Measurements from ENCODE around the gene MRPS18A.

DNA sequence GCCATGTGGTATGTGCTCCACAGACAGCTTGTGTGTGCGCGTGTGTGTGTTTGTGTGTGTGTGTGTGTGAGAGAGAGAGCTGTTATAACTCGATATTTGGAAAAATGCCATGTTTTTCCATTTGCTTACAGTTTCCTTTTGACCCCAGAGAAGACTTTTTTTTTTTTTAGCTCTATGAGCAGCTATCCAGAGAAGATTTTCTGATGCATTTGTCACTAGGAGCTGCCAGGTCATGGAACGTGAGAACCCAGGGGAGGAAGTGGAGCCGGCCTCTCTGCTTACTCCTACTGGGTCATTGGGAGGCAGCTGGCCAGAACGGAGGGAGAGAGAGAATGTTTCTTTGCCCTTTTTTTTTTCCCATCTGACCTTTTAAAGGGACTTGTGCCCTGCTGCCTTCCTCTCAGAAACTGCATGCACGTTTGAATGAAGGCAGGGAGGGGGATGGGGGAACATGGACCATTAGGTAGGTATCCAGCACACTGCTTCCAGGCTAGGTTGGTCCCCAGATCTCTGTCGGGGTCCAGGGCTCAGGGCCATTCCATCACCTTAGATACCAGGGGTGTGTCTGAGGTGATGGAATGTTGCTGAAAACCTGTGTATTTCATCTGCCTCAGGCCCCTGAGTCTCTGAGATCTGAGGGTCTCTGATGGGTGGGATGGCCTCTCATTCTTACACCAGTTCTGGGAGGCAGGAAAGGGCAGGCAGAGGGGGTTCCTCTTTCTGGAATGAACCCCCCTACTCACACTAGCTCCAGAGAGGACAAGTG is 11.2 kb upstream of the MRPS18A start:
- TF ChIP-seq, protein P1, sequence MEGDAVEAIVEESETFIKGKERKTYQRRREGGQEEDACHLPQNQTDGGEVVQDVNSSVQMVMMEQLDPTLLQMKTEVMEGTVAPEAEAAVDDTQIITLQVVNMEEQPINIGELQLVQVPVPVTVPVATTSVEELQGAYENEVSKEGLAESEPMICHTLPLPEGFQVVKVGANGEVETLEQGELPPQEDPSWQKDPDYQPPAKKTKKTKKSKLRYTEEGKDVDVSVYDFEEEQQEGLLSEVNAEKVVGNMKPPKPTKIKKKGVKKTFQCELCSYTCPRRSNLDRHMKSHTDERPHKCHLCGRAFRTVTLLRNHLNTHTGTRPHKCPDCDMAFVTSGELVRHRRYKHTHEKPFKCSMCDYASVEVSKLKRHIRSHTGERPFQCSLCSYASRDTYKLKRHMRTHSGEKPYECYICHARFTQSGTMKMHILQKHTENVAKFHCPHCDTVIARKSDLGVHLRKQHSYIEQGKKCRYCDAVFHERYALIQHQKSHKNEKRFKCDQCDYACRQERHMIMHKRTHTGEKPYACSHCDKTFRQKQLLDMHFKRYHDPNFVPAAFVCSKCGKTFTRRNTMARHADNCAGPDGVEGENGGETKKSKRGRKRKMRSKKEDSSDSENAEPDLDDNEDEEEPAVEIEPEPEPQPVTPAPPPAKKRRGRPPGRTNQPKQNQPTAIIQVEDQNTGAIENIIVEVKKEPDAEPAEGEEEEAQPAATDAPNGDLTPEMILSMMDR (IDR thresholded peaks at IDR 0.05) = no peak
- TF ChIP-seq POLR2A (IDR thresholded peaks at IDR 0.05) = peak in 1 of 2 donors; percentile 6
